ENCODE measurements around the gene CC2D1A.
A peak's percentile ranks its signal among the peaks of the same experiment; 100 is the strongest.

The CC2D1A gene

GRCh38 chr19:13951799-13952153 is 45.8 kb downstream of the CC2D1A start:
- H3K4me1 ChIP-seq (ENCODE audit: control insufficient read depth in 2 of 2, insufficient read depth in 2 of 2, low read length in 2 of 2), result peaks cover 11% of the 10 kb centered on the region in 2 donors
- peaks cover 19% of the 10 kb centered on the region in 2 donors for H3K36me3 ChIP-seq (ENCODE audit: control insufficient read depth in 2 of 2, insufficient read depth in 2 of 2, low read length in 2 of 2)
- peak overlapping the region; percentile 25 to 71 for H3K4me3 ChIP-seq (ENCODE audit: low read length in 2 of 2)
- no peaks in the 10 kb centered on the region for H3K27me3 ChIP-seq (ENCODE audit: control insufficient read depth in 2 of 2, insufficient read depth in 2 of 2, low read length in 2 of 2)
- H3K9ac ChIP-seq (ENCODE audit: low read depth in 1 of 2, low read length in 2 of 2), result no peak overlapping the region
- H3K9me3 ChIP-seq (ENCODE audit: control insufficient read depth in 2 of 2, low read length in 2 of 2), result no peaks in the 10 kb centered on the region
- no peak overlapping the region for H3K27ac ChIP-seq (ENCODE audit: low read depth in 2 of 2, low read length in 2 of 2)

- Histone ChIP-seq H3K27ac (ENCODE audit: low read depth in 2 of 2, low read length in 2 of 2) (peak within 1 kb of the TSS; percentile 76 to 85), H3K4me1 (ENCODE audit: control insufficient read depth in 2 of 2, insufficient read depth in 2 of 2, low read length in 2 of 2) (peaks cover 11% of the 10 kb centered on the region in 2 donors), H3K36me3 (ENCODE audit: control insufficient read depth in 2 of 2, insufficient read depth in 2 of 2, low read length in 2 of 2) (peaks cover 19 to 25% of the 10 kb centered on the region in 2 donors), H3K4me3 (ENCODE audit: low read length in 2 of 2) (peak within 1 kb of the TSS; percentile 84 to 88), H3K27me3 (ENCODE audit: control insufficient read depth in 2 of 2, insufficient read depth in 2 of 2, low read length in 2 of 2) (no peaks in the 10 kb centered on the region), H3K9ac (ENCODE audit: low read depth in 1 of 2, low read length in 2 of 2) (peak within 1 kb of the TSS; percentile 80 to 90), H3K9me3 (ENCODE audit: control insufficient read depth in 2 of 2, low read length in 2 of 2) (no peaks in the 10 kb centered on the region)
Measured at GRCh38 chr19:13952154-13952930, 46.3 kb downstream of the CC2D1A start, which contains the start of gene DCAF15. DCAF15 (plus strand) TSS chr19:13952509; CDS start chr19:13952513, 4 bp downstream.

- Histone ChIP-seq H3K4me1 (ENCODE audit: control insufficient read depth in 2 of 2, insufficient read depth in 2 of 2, low read length in 2 of 2) (peaks cover 11% of the 10 kb centered on the region in 2 donors), H3K4me3 (ENCODE audit: low read length in 2 of 2) (peak overlapping the region; percentile 84 to 88), H3K9me3 (ENCODE audit: control insufficient read depth in 2 of 2, low read length in 2 of 2) (no peaks in the 10 kb centered on the region), H3K9ac (ENCODE audit: low read depth in 1 of 2, low read length in 2 of 2) (peak overlapping the region; percentile 80 to 90), H3K27me3 (ENCODE audit: control insufficient read depth in 2 of 2, insufficient read depth in 2 of 2, low read length in 2 of 2) (no peaks in the 10 kb centered on the region), H3K36me3 (ENCODE audit: control insufficient read depth in 2 of 2, insufficient read depth in 2 of 2, low read length in 2 of 2) (peaks cover 19 to 31% of the 10 kb centered on the region in 2 donors), H3K27ac (ENCODE audit: low read depth in 2 of 2, low read length in 2 of 2) (peak overlapping the region; percentile 74 to 76)
Measured at GRCh38 chr19:13952931-13953531, 47.0 kb downstream of the CC2D1A start.

GRCh38 chr19:13954185-13954584 is 48.2 kb downstream of the CC2D1A start:
- Histone ChIP-seq H3K27me3 (ENCODE audit: control insufficient read depth in 2 of 2, insufficient read depth in 2 of 2, low read length in 2 of 2) (no peaks in the 10 kb centered on the region), H3K36me3 (ENCODE audit: control insufficient read depth in 2 of 2, insufficient read depth in 2 of 2, low read length in 2 of 2) (peaks cover 26 to 39% of the 10 kb centered on the region in 2 donors), H3K9ac (ENCODE audit: low read depth in 1 of 2, low read length in 2 of 2) (no peak overlapping the region), H3K9me3 (ENCODE audit: control insufficient read depth in 2 of 2, low read length in 2 of 2) (no peaks in the 10 kb centered on the region), H3K4me1 (ENCODE audit: control insufficient read depth in 2 of 2, insufficient read depth in 2 of 2, low read length in 2 of 2) (peaks cover 11% of the 10 kb centered on the region in 2 donors), H3K27ac (ENCODE audit: low read depth in 2 of 2, low read length in 2 of 2) (no peak overlapping the region), H3K4me3 (ENCODE audit: low read length in 2 of 2) (no peak overlapping the region)

GRCh38 chr19:13955662-13956364 is 49.8 kb downstream of the CC2D1A start:
- Histone ChIP-seq H3K4me1 (ENCODE audit: control insufficient read depth in 2 of 2, insufficient read depth in 2 of 2, low read length in 2 of 2) (peaks cover 11% of the 10 kb centered on the region in 2 donors), H3K36me3 (ENCODE audit: control insufficient read depth in 2 of 2, insufficient read depth in 2 of 2, low read length in 2 of 2) (peaks cover 36 to 49% of the 10 kb centered on the region in 2 donors), H3K4me3 (ENCODE audit: low read length in 2 of 2) (no peak overlapping the region), H3K27me3 (ENCODE audit: control insufficient read depth in 2 of 2, insufficient read depth in 2 of 2, low read length in 2 of 2) (no peaks in the 10 kb centered on the region), H3K9ac (ENCODE audit: low read depth in 1 of 2, low read length in 2 of 2) (no peak overlapping the region), H3K27ac (ENCODE audit: low read depth in 2 of 2, low read length in 2 of 2) (no peak overlapping the region), H3K9me3 (ENCODE audit: control insufficient read depth in 2 of 2, low read length in 2 of 2) (no peaks in the 10 kb centered on the region)

GRCh38 chr19:13956365-13956744 is 50.4 kb downstream of the CC2D1A start:
- peaks cover 11% of the 10 kb centered on the region in 2 donors for H3K4me1 ChIP-seq (ENCODE audit: control insufficient read depth in 2 of 2, insufficient read depth in 2 of 2, low read length in 2 of 2)
- no peaks in the 10 kb centered on the region for H3K27me3 ChIP-seq (ENCODE audit: control insufficient read depth in 2 of 2, insufficient read depth in 2 of 2, low read length in 2 of 2)
- peaks cover 38 to 50% of the 10 kb centered on the region in 2 donors for H3K36me3 ChIP-seq (ENCODE audit: control insufficient read depth in 2 of 2, insufficient read depth in 2 of 2, low read length in 2 of 2)
- H3K4me3 ChIP-seq (ENCODE audit: low read length in 2 of 2), result no peak overlapping the region
- no peak overlapping the region for H3K9ac ChIP-seq (ENCODE audit: low read depth in 1 of 2, low read length in 2 of 2)
- H3K9me3 ChIP-seq (ENCODE audit: control insufficient read depth in 2 of 2, low read length in 2 of 2), result no peaks in the 10 kb centered on the region
- H3K27ac ChIP-seq (ENCODE audit: low read depth in 2 of 2, low read length in 2 of 2), result no peak overlapping the region

- peaks cover 9 to 11% of the 10 kb centered on the region in 2 donors for H3K4me1 ChIP-seq (ENCODE audit: control insufficient read depth in 2 of 2, insufficient read depth in 2 of 2, low read length in 2 of 2)
- no peak overlapping the region for H3K4me3 ChIP-seq (ENCODE audit: low read length in 2 of 2)
- no peaks in the 10 kb centered on the region for H3K27me3 ChIP-seq (ENCODE audit: control insufficient read depth in 2 of 2, insufficient read depth in 2 of 2, low read length in 2 of 2)
- H3K27ac ChIP-seq (ENCODE audit: low read depth in 2 of 2, low read length in 2 of 2), result no peak overlapping the region
- H3K9me3 ChIP-seq (ENCODE audit: control insufficient read depth in 2 of 2, low read length in 2 of 2), result no peaks in the 10 kb centered on the region
- H3K36me3 ChIP-seq (ENCODE audit: control insufficient read depth in 2 of 2, insufficient read depth in 2 of 2, low read length in 2 of 2), result peaks cover 38 to 50% of the 10 kb centered on the region in 2 donors
- no peak overlapping the region for H3K9ac ChIP-seq (ENCODE audit: low read depth in 1 of 2, low read length in 2 of 2)
Measured at GRCh38 chr19:13957051-13957450, 51.0 kb downstream of the CC2D1A start.

GRCh38 chr19:13958043-13958442 is 52.0 kb downstream of the CC2D1A start:
- no peaks in the 10 kb centered on the region for H3K27me3 ChIP-seq (ENCODE audit: control insufficient read depth in 2 of 2, insufficient read depth in 2 of 2, low read length in 2 of 2)
- H3K4me1 ChIP-seq (ENCODE audit: control insufficient read depth in 2 of 2, insufficient read depth in 2 of 2, low read length in 2 of 2), result peaks cover 8 to 9% of the 10 kb centered on the region in 2 donors
- no peak overlapping the region for H3K27ac ChIP-seq (ENCODE audit: low read depth in 2 of 2, low read length in 2 of 2)
- H3K9ac ChIP-seq (ENCODE audit: low read depth in 1 of 2, low read length in 2 of 2), result no peak overlapping the region
- H3K9me3 ChIP-seq (ENCODE audit: control insufficient read depth in 2 of 2, low read length in 2 of 2), result no peaks in the 10 kb centered on the region
- no peak overlapping the region for H3K4me3 ChIP-seq (ENCODE audit: low read length in 2 of 2)
- peaks cover 38 to 50% of the 10 kb centered on the region in 2 donors for H3K36me3 ChIP-seq (ENCODE audit: control insufficient read depth in 2 of 2, insufficient read depth in 2 of 2, low read length in 2 of 2)

- peaks cover 38 to 50% of the 10 kb centered on the region in 2 donors for H3K36me3 ChIP-seq (ENCODE audit: control insufficient read depth in 2 of 2, insufficient read depth in 2 of 2, low read length in 2 of 2)
- no peak overlapping the region for H3K27ac ChIP-seq (ENCODE audit: low read depth in 2 of 2, low read length in 2 of 2)
- H3K9ac ChIP-seq (ENCODE audit: low read depth in 1 of 2, low read length in 2 of 2), result no peak overlapping the region
- no peaks in the 10 kb centered on the region for H3K9me3 ChIP-seq (ENCODE audit: control insufficient read depth in 2 of 2, low read length in 2 of 2)
- no peak overlapping the region for H3K4me3 ChIP-seq (ENCODE audit: low read length in 2 of 2)
- H3K4me1 ChIP-seq (ENCODE audit: control insufficient read depth in 2 of 2, insufficient read depth in 2 of 2, low read length in 2 of 2), result no peaks in the 10 kb centered on the region
- no peaks in the 10 kb centered on the region for H3K27me3 ChIP-seq (ENCODE audit: control insufficient read depth in 2 of 2, insufficient read depth in 2 of 2, low read length in 2 of 2)
Measured at GRCh38 chr19:13959141-13959961, 53.4 kb downstream of the CC2D1A start.
